B cell (primary cell): ENCODE measurements around the gene ZNF669.

ENCODE experiments used
- EZH2 ChIP-seq: IDR thresholded peaks from 2 replicates; pipeline ENCODE4 v1.6.1; 2012; ENCODE audit warnings: borderline replicate concordance, low read depth, mild to moderate bottlenecking, moderate library complexity, low read length; ENCODE audit not compliant: insufficient read depth, poor library complexity, severe bottlenecking
- TF ChIP-seq, protein P1 (sequence below): fragments of 200-600 bp; IDR thresholded peaks from one replicate; pipeline ENCODE4 v1.8.0; 2022; ENCODE audit warnings: antibody characterized with exemption, mild to moderate bottlenecking

DNA sequence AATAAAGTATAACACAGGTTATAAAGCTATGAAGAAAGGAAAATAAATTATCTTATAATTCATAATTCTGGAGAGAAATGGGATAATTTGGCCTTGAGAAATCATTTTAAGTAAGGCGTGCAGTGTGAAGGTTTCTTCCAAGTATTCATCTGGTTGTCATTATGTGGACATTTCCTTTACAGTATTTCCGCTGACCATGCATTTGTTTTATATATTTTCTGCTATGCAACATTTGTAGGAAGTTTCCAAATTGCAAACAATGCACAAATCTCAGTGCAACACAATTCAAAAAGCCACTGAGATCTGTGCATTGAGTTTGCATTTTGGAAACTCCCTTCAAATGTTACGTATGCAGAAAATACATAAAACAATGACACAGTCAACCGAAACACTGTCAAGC is 43.4 kb downstream of the ZNF669 start:
- TF ChIP-seq, protein P1, sequence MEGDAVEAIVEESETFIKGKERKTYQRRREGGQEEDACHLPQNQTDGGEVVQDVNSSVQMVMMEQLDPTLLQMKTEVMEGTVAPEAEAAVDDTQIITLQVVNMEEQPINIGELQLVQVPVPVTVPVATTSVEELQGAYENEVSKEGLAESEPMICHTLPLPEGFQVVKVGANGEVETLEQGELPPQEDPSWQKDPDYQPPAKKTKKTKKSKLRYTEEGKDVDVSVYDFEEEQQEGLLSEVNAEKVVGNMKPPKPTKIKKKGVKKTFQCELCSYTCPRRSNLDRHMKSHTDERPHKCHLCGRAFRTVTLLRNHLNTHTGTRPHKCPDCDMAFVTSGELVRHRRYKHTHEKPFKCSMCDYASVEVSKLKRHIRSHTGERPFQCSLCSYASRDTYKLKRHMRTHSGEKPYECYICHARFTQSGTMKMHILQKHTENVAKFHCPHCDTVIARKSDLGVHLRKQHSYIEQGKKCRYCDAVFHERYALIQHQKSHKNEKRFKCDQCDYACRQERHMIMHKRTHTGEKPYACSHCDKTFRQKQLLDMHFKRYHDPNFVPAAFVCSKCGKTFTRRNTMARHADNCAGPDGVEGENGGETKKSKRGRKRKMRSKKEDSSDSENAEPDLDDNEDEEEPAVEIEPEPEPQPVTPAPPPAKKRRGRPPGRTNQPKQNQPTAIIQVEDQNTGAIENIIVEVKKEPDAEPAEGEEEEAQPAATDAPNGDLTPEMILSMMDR: no peak
- no peak for TF ChIP-seq EZH2
